Ishikawa (cell line): ENCODE data around the gene ANXA1.

Source experiments
- CEBPB ChIP-seq: IDR thresholded peaks from 2 replicates; pipeline ENCODE4 v1.6.1; 2012
- CREB1 ChIP-seq: IDR thresholded peaks from 2 replicates; pipeline ENCODE4 v1.6.1; 2012; ENCODE audit warnings: low read depth
- EGR1 ChIP-seq: IDR thresholded peaks from 2 replicates; pipeline ENCODE4 v1.6.1; 2012
- EP300 ChIP-seq: IDR thresholded peaks from 2 replicates; pipeline ENCODE4 v1.6.1; 2012; ENCODE audit warnings: borderline replicate concordance
- FOXM1 ChIP-seq: IDR thresholded peaks from 2 replicates; pipeline ENCODE4 v1.6.1; 2012; ENCODE audit warnings: low read depth, borderline replicate concordance
- MAX ChIP-seq: IDR thresholded peaks from 2 replicates; pipeline ENCODE4 v1.6.1; 2012
- NFIC ChIP-seq: IDR thresholded peaks from 2 replicates; pipeline ENCODE4 v1.6.1; 2012
- RAD21 ChIP-seq: IDR thresholded peaks from 2 replicates; pipeline ENCODE4 v1.6.1; 2012; ENCODE audit warnings: low read depth
- TAF1 ChIP-seq: IDR thresholded peaks from 2 replicates; pipeline ENCODE4 v1.6.1; 2012; ENCODE audit warnings: low read depth, mild to moderate bottlenecking
- TCF12 ChIP-seq: IDR thresholded peaks from 2 replicates; pipeline ENCODE4 v1.6.1; 2012; ENCODE audit warnings: low read depth
- TEAD4 ChIP-seq: IDR thresholded peaks from 2 replicates; pipeline ENCODE4 v1.6.1; 2012
- USF1 ChIP-seq: IDR thresholded peaks from 2 replicates; pipeline ENCODE4 v1.6.1; 2012
- YY1 ChIP-seq: IDR thresholded peaks from 2 replicates; pipeline ENCODE4 v1.6.1; 2012; ENCODE audit warnings: low read depth
- ZBTB7A ChIP-seq: IDR thresholded peaks from 2 replicates; pipeline ENCODE4 v1.6.1; 2012; ENCODE audit warnings: low read depth
- TF ChIP-seq, protein P1 (sequence below): IDR thresholded peaks from 2 replicates; pipeline ENCODE4 v1.6.1; 2012; ENCODE audit warnings: low read depth, mild to moderate bottlenecking

ANXA1 gene

GRCh38 chr9:73173557-73174329 lies 22.1 kb downstream of the ANXA1 start:
- TF ChIP-seq TEAD4 (peak; percentile 30; the same call in 1 of the 2 replicates), MAX (no peak), ZBTB7A (no peak), CEBPB (peak; percentile 35; the same call in 1 of the 2 replicates), EP300 (no peak)
- TF ChIP-seq, protein P1, sequence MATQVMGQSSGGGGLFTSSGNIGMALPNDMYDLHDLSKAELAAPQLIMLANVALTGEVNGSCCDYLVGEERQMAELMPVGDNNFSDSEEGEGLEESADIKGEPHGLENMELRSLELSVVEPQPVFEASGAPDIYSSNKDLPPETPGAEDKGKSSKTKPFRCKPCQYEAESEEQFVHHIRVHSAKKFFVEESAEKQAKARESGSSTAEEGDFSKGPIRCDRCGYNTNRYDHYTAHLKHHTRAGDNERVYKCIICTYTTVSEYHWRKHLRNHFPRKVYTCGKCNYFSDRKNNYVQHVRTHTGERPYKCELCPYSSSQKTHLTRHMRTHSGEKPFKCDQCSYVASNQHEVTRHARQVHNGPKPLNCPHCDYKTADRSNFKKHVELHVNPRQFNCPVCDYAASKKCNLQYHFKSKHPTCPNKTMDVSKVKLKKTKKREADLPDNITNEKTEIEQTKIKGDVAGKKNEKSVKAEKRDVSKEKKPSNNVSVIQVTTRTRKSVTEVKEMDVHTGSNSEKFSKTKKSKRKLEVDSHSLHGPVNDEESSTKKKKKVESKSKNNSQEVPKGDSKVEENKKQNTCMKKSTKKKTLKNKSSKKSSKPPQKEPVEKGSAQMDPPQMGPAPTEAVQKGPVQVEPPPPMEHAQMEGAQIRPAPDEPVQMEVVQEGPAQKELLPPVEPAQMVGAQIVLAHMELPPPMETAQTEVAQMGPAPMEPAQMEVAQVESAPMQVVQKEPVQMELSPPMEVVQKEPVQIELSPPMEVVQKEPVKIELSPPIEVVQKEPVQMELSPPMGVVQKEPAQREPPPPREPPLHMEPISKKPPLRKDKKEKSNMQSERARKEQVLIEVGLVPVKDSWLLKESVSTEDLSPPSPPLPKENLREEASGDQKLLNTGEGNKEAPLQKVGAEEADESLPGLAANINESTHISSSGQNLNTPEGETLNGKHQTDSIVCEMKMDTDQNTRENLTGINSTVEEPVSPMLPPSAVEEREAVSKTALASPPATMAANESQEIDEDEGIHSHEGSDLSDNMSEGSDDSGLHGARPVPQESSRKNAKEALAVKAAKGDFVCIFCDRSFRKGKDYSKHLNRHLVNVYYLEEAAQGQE, result no peak

DNA sequence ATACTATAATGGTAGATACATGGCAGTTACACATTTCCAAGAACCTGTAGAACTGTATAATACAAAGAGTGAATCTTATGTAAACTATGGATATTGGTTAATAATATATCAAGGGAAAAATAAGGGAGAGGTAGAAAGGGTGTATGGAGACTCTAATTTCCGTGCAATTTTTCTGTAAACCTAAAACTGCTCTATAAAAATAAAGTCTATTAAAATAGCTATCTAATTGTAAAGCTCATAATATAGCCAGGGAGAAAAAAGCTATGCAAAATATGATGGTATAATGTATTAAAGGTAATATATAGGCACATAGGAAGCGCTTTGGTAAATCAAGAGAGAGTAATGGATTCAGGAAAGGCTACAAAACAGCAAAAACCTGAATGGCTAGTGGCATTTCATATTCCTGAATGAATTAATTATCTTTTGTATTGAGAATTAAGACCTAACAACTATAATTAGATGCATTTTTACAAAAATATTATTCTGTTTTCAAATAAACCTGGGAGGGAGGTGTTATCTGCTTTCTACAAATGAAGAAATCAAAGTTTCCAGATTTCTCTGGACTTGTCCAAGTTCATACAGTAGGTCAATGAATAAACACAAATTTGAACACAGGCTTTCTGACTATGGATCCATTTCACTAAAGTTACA lies 22.8 kb downstream of the ANXA1 start:
- no peak for TF ChIP-seq USF1

GRCh38 chr9:73176450-73176875 lies 24.8 kb downstream of the ANXA1 start:
- TF ChIP-seq, protein P1, result no peak
- TF ChIP-seq USF1, result peak; percentile 61
- TF ChIP-seq TCF12, result peak; percentile 89
- peak; percentile 27; the same call in 1 of the 2 replicates for TF ChIP-seq YY1
- TF ChIP-seq EGR1, result no peak
- TF ChIP-seq RAD21, result no peak
- TF ChIP-seq CREB1, result no peak
- TF ChIP-seq NFIC, result peak; percentile 85
- no peak; the same call in 1 of the 2 replicates for TF ChIP-seq CEBPB
- TF ChIP-seq ZBTB7A, result no peak
- peak; percentile 64 for TF ChIP-seq MAX
- no peak for TF ChIP-seq TAF1
- TF ChIP-seq TEAD4, result peak; percentile 90
- peak; percentile 92 for TF ChIP-seq EP300
- peak; percentile 65; the same call in 1 of the 2 replicates for TF ChIP-seq FOXM1

GRCh38 chr9:73178044-73178443 lies 26.4 kb downstream of the ANXA1 start:
- TF ChIP-seq YY1 (no peak), TEAD4 (no peak), EGR1 (no peak), CREB1 (no peak), EP300 (no peak), ZBTB7A (no peak), CEBPB (no peak), NFIC (no peak), TCF12 (no peak), USF1 (no peak), MAX (no peak), RAD21 (no peak), FOXM1 (no peak), TAF1 (no peak)
- TF ChIP-seq, protein P1, result no peak
